Transverse colon (tissue), 4 donors: ENCODE data around the gene AIG1. TPM values are rescaled to one million over a fixed set of nuclear protein-coding genes. Genes with fewer than 3 reads are reported as not detected.

Source experiments
- DNase-seq: peaks from one replicate; pipeline ENCODE4 v3.0.0-alpha.2; 2019
- H3K27ac ChIP-seq, 4 donors: fragments of 200-600 bp; sonication (generic); 2 replicates each; pipeline ENCODE4 v1.5.1; 2016 to 2018; ENCODE audit warnings: inconsistent platforms in 4 of 4
- H3K27me3 ChIP-seq: fragments of 200-600 bp; sonication (generic); 2 replicates; pipeline ENCODE4 v1.5.1; 2017; ENCODE audit warnings: inconsistent platforms
- H3K36me3 ChIP-seq, 4 donors: fragments of 200-600 bp; sonication (generic); 2 replicates each; pipeline ENCODE4 v1.5.1; 2017 to 2019; ENCODE audit warnings: inconsistent platforms in 4 of 4
- H3K4me1 ChIP-seq, 4 donors: fragments of 200-600 bp; sonication (generic); 2 replicates each; pipeline ENCODE4 v1.5.1; 2017 to 2020; ENCODE audit warnings: inconsistent platforms in 4 of 4
- H3K4me3 ChIP-seq, 4 donors: fragments of 200-600 bp; sonication (generic); 1 replicate in 1 of 4; 2 replicates in 3 of 4; pipeline versions ENCODE4 v1.5.1 to v1.6.1; 2017 to 2019; ENCODE audit warnings: inconsistent platforms in 4 of 4
- H3K9me3 ChIP-seq, 2 donors: fragments of 200-600 bp; sonication (generic); 2 replicates each; pipeline ENCODE4 v1.5.1; 2017 to 2019; ENCODE audit warnings: inconsistent platforms in 2 of 2
- CTCF ChIP-seq, 5 experiments: fragments of 200-600 bp in 3 of 5; fragments of 450-650 bp in 2 of 5; sonication (generic) in 3 of 5; IDR thresholded peaks; 1 replicate in 2 of 5; 2 replicates in 3 of 5; pipeline ENCODE4 v1.5.1; 2016 to 2017; ENCODE audit warnings: antibody characterized with exemption in 5 of 5, inconsistent platforms in 3 of 5, mild to moderate bottlenecking in 2 of 5, moderate library complexity in 1 of 5
- EP300 ChIP-seq: sonication (generic); formaldehyde crosslinking; IDR thresholded peaks from one replicate; pipeline ENCODE4 v1.6.1; 2017; ENCODE audit warnings: antibody characterized with exemption, low read depth
- POLR2A ChIP-seq: fragments of 450-650 bp; IDR thresholded peaks from one replicate; pipeline ENCODE4 v1.6.1; 2016; ENCODE audit warnings: antibody characterized with exemption, mild to moderate bottlenecking, moderate library complexity
- POLR2AphosphoS5 ChIP-seq, 3 donors: sonication (generic); formaldehyde crosslinking; IDR thresholded peaks; one replicate each; pipeline ENCODE4 v1.6.1; 2016; ENCODE audit warnings: antibody characterized with exemption in 3 of 3
- WGBS, 2 donors: methylation state at CpG; one replicate each; pipeline ENCODE4 v1.1.5; 2018; ENCODE audit warnings: low coverage in 1 of 2; 5-methylcytosine and 5-hydroxymethylcytosine counted together
- in situ Hi-C, 4 donors: fragments of 200-750 bp; cut with MboI; loops; one replicate each; pipeline versions ENCODE4 v1.15.0 to v1.15.1; 2017; ENCODE audit warnings: low sequenced_read_pairs in 3 of 4, low pct_ligation_motif_present in 1 of 4, low pct_unique_long_range_greater_than_20kb in 1 of 4
- intact Hi-C: fragments of 100-400 bp; cut with DNase I; formaldehyde crosslinking; loops from one replicate; pipeline ENCODE4 v1.15.1; 2023; ENCODE audit warnings: low total_unique reads
- total RNA-seq, 4 donors: library from RNA; depleted of rRNA; stranded (reverse); fragments of >200 nt; gene quantifications; one replicate each; pipeline ENCODE4 v1.1.0, GENCODE V29; 2016

The AIG1 gene
- total RNA-seq, 4 donors from 2014 or later, result 16.5 to 38.2 (median 21.6) TPM

DNA sequence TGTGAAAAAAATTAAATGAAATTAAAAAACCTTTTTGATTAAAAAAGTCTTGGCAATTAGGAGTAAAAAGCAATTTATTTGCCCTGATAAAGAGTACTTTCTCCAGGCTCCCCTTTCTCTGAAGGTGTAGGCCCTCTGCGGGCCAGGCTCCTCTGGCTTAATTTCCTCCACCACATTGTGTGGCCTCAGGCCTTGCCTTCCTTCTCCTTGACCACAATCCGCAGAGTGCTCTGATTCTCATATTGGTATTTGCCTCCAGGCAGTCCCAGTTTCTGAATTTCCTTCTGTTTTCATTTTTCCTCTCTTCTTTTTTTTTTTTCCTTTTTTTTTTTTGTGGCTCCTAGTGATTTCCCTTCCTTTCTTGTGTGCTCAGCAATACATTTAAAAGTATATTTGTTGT, 96.4 kb downstream of the AIG1 start:
- DNase-seq, result no peak
- Histone ChIP-seq H3K27me3 (no peaks in the 10 kb centered on the region), H3K27ac (no peak overlapping the region), H3K9me3 (no peaks in the 10 kb centered on the region), H3K4me3 (no peak overlapping the region), H3K36me3 (no peaks in the 10 kb centered on the region), H3K4me1 (no peaks in the 10 kb centered on the region)
- TF ChIP-seq CTCF (IDR thresholded peaks at IDR 0.05) (no peak), POLR2A (no peak)
- intact Hi-C loops, result no loop called here
- 60 to 95% methylated on average over 2 of the region's 2 CpGs for WGBS, 2 donors
- in situ Hi-C loops, result no loop called here

- H3K4me1 ChIP-seq, result no peaks in the 10 kb centered on the region
These were observed 97.5 kb downstream of the AIG1 start for GRCh38 chr6:143158113-143158581.

DNA sequence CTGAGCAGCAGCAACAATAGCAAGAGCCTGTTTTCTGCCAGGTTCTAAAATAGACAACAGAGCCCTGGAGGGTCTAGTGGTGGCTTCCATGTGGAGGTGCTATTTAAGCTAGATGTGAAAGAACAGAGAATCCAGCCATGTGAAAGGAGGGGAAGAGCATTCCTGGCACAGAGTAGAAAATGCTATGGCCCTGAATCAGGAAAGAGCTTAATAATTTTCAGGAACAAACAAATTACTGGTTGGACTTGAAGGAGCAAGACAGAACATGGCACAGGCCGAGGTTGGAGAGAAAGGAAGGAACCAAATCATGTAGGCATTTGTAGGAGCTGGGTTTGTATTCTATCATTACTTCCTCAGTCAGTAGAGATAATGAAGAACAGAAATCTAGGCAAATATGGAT, 98.3 kb downstream of the AIG1 start:
- no peak overlapping the region for H3K4me3 ChIP-seq
- DNase-seq, result no peak
- intact Hi-C loops, result no loop called here
- in situ Hi-C loops, result no loop called here
- H3K27ac ChIP-seq, result no peak overlapping the region
- no peaks in the 10 kb centered on the region for H3K4me1 ChIP-seq
- H3K36me3 ChIP-seq, result no peaks in the 10 kb centered on the region
- H3K9me3 ChIP-seq, result no peaks in the 10 kb centered on the region
- 87 to 100% methylated on average over 1 of the region's 1 CpG for WGBS, 2 donors
- no peaks in the 10 kb centered on the region for H3K27me3 ChIP-seq
- no peak for TF ChIP-seq POLR2AphosphoS5 (IDR thresholded peaks at IDR 0.05)
- no peak for TF ChIP-seq EP300
- no peak for TF ChIP-seq CTCF (IDR thresholded peaks at IDR 0.05)
- TF ChIP-seq POLR2A, result no peak

More at GRCh38 chr6:143158113-143158581, 97.5 kb downstream of the AIG1 start:
- Histone ChIP-seq H3K9me3 (no peaks in the 10 kb centered on the region), H3K27me3 (no peaks in the 10 kb centered on the region), H3K36me3 (no peaks in the 10 kb centered on the region), H3K4me3 (no peak overlapping the region), H3K27ac (no peak overlapping the region)
- in situ Hi-C loops (no loop called here), intact Hi-C loops (no loop called here)
- no peak for TF ChIP-seq CTCF (IDR thresholded peaks at IDR 0.05)
- no peak for TF ChIP-seq POLR2A
- TF ChIP-seq POLR2AphosphoS5 (IDR thresholded peaks at IDR 0.05), result no peak
- WGBS, 2 donors, result 38 to 55% methylated on average over 2 to 3 of the region's 3 CpGs
- DNase-seq, result no peak

- intact Hi-C loops, result no loop called here
- no peak for DNase-seq
These were observed 99.3 kb downstream of the AIG1 start for GRCh38 chr6:143160015-143160414.

More at GRCh38 chr6:143160015-143160414, 99.3 kb downstream of the AIG1 start:
- WGBS, 2 donors, result 50 to 83% methylated on average over 1 of the region's 1 CpG
- H3K4me3 ChIP-seq, result no peak overlapping the region
- no peaks in the 10 kb centered on the region for H3K9me3 ChIP-seq
- in situ Hi-C loops, result no loop called here
- H3K27ac ChIP-seq, result no peak overlapping the region
- no peaks in the 10 kb centered on the region for H3K4me1 ChIP-seq
- TF ChIP-seq EP300 (no peak), POLR2A (no peak), CTCF (IDR thresholded peaks at IDR 0.05) (no peak), POLR2AphosphoS5 (IDR thresholded peaks at IDR 0.05) (no peak)
- H3K27me3 ChIP-seq, result no peaks in the 10 kb centered on the region
- H3K36me3 ChIP-seq, result no peaks in the 10 kb centered on the region
